ENCODE measurements around the gene CCDC51.
"Not testable (repeated sequence)": the region's sequence is repeated elsewhere in the genome, so short reads cannot be mapped to it uniquely, and the experiment has no call there.

The CCDC51 gene

GRCh38 chr3:48475188-48475587 is 35.3 kb upstream of the CCDC51 start:
- TF ChIP-seq CTCF (IDR thresholded peaks at IDR 0.05; ENCODE audit: control insufficient read depth, extremely low read depth, insufficient read depth): no peak
- DNase-seq (ENCODE audit: low read depth): no peak
- no peak overlapping the region for H3K4me3 ChIP-seq (ENCODE audit: low read depth, low read length)

DNA sequence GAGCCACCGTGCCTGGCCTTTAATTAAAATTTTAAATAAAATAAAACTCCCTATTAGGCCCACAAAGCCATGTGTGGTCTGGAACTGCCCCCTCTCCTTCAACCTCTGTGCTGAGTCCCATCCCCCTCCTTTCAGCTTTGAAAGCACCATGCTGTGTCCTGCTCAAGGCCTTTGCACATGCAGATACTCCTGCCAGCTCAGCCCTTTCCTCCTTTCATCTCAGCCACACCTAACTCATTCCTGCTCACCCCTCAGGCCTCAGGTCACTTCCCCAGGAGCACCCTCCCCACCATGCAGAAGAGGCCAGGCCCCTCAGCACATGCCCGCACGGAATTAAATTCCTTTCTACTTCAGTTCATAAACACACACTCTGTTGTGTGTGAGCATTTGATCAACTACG is 34.7 kb upstream of the CCDC51 start:
- no peak overlapping the region for H3K4me3 ChIP-seq (ENCODE audit: low read depth, low read length)
- DNase-seq (ENCODE audit: low read depth): no peak
- no peak for TF ChIP-seq CTCF (IDR thresholded peaks at IDR 0.05; ENCODE audit: control insufficient read depth, extremely low read depth, insufficient read depth)

DNA sequence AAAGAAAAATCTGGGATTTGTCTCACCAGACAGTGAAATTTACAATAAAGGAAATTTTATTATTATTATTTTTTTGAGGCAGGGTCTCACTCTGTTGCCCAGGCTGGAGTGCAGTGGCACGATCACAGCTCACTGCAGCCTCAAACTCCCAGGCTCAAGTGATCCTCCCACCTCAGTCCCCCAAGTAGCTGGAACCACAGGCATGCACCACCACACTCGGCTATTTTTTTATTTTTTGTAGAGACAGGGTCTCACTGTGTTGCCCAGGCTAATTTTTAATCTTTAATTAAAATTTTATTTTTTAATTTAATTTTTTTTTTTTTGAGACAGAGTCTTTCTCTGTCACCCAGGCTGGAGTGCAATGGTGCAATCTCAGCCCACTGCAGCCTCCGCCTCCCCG is 34.1 kb upstream of the CCDC51 start:
- not testable (repeated sequence) for H3K4me3 ChIP-seq (ENCODE audit: low read depth, low read length)

DNA sequence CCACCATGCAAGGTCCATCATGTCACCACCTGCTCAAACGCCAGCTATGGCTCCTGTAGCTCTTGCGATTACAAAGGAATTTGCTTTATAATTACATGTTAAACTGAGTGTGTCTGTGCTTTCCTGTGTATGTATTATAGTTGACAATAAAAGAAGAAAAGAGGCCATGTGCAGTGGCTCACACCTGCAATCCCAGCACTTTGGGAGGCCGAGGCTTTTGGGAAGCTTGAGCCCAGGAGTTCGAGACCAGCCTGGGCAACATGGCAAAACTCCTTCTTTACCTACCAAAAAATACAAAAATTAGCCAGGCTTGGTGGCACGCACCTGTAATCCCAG is 33.7 kb upstream of the CCDC51 start:
- no peak for TF ChIP-seq CTCF (IDR thresholded peaks at IDR 0.05; ENCODE audit: control insufficient read depth, extremely low read depth, insufficient read depth)
- DNase-seq (ENCODE audit: low read depth): no peak
- peak overlapping the region; percentile 87; the same call in 1 of the 2 replicates for H3K4me3 ChIP-seq (ENCODE audit: low read depth, low read length)

More for the DNA sequence above, 34.1 kb upstream of the CCDC51 start:
- DNase-seq (ENCODE audit: low read depth): not testable (repeated sequence)

GRCh38 chr3:48472923-48473616 is 33.2 kb upstream of the CCDC51 start:
- peak; percentile 42 for TF ChIP-seq CTCF (IDR thresholded peaks at IDR 0.05; ENCODE audit: control insufficient read depth, extremely low read depth, insufficient read depth)
- H3K4me3 ChIP-seq (ENCODE audit: low read depth, low read length): peak overlapping the region; percentile 87
- peak; percentile 57 for DNase-seq (ENCODE audit: low read depth)

DNA sequence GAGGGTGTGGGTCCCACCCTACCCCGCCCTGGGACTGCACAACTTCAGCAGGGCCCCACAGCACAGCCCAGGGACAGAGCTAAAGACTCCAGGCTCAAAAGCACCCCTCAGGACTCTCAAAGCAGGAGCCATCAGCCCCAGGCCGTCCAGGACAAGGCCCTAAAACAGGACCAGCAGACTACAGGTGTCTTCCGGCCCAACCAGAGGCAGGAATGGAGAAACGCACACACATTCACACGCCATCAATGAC is 32.7 kb upstream of the CCDC51 start:
- H3K4me3 ChIP-seq (ENCODE audit: low read depth, low read length): peak overlapping the region; percentile 87
- TF ChIP-seq CTCF (IDR thresholded peaks at IDR 0.05; ENCODE audit: control insufficient read depth, extremely low read depth, insufficient read depth): no peak
- no peak for DNase-seq (ENCODE audit: low read depth)

- H3K4me3 ChIP-seq (ENCODE audit: low read depth, low read length): no peak overlapping the region
- no peak for DNase-seq (ENCODE audit: low read depth)
- no peak for TF ChIP-seq CTCF (IDR thresholded peaks at IDR 0.05; ENCODE audit: control insufficient read depth, extremely low read depth, insufficient read depth)
Measured at GRCh38 chr3:48470286-48470685, 30.4 kb upstream of the CCDC51 start.

Measured in LNCaP clone FGC (cell line).